ENCODE measurements around the gene APC. TPM values are rescaled to one million over a fixed set of nuclear protein-coding genes. Genes with fewer than 3 reads are reported as not detected.

Gene APC
- total RNA-seq, 2 experiments from 2014 or later: 21.8 to 22.8 TPM

- no peak for TF ChIP-seq CTCF (IDR thresholded peaks at IDR 0.05)
- intact Hi-C loops (cut with DNase I, micrococcal nuclease): no loop called here
- Mint-ChIP-seq H3K36me3 (ENCODE audit: low read depth) (peaks cover 72% of the 10 kb centered on the region), H3K27ac (no peak overlapping the region), H3K4me3 (no peak overlapping the region), H3K4me1 (ENCODE audit: low read depth) (no peaks in the 10 kb centered on the region), H3K27me3 (no peaks in the 10 kb centered on the region), H3K9me3 (no peaks in the 10 kb centered on the region)
- DNase-seq: no peak
- Histone ChIP-seq H3K4me3 (ENCODE audit: low read length) (no peak overlapping the region), H3K9me3 (ENCODE audit: control insufficient read depth in 1 of 2, insufficient read depth in 1 of 2, low read length in 2 of 2) (no peaks in the 10 kb centered on the region), H3K27me3 (ENCODE audit: control insufficient read depth in 1 of 2, insufficient read depth in 2 of 2, low read length in 2 of 2) (no peaks in the 10 kb centered on the region), H3K4me1 (ENCODE audit: insufficient read depth, low read length) (no peaks in the 10 kb centered on the region), H3K36me3 (ENCODE audit: insufficient read depth, low read length) (peaks cover 28% of the 10 kb centered on the region), H3K27ac (ENCODE audit: low read depth in 1 of 2, low read length in 2 of 2) (no peak overlapping the region)
- ChIA-PET CTCF (no interaction called here), POLR2A (no interaction called here)
- ATAC-seq (ENCODE audit: poor library complexity): no peak
These were observed 38.7 kb downstream of the APC start for GRCh38 chr5:112776301-112776856.

DNA sequence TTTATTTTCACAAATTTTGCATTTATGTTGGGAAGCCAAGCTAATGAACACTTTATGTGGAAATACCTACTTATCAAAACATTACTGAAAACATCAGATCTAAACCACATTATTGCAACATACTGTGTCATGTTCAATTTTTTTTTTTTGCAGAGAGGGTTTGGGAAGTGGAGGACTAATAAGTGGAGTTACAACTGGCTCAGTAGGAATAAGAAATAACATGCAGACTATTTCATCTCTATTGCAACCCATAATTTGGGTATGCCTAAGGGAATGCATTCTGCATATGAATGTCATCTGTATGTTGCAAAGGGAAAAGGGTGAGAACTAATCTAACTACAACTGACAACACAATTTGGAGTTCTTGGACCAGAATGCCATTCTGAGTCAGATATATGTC is 41.8 kb downstream of the APC start:
- no peak overlapping the region for H3K27ac Mint-ChIP-seq

GRCh38 chr5:112784726-112785125 is 47.0 kb downstream of the APC start:
- no peak overlapping the region for H3K27ac Mint-ChIP-seq
- POLR2A ChIA-PET: no interaction called here
- no peaks in the 10 kb centered on the region for H3K27me3 Mint-ChIP-seq
- CTCF ChIA-PET: no interaction called here
- Histone ChIP-seq H3K9me3 (ENCODE audit: control insufficient read depth in 1 of 2, insufficient read depth in 1 of 2, low read length in 2 of 2) (no peaks in the 10 kb centered on the region), H3K4me3 (ENCODE audit: low read length) (no peak overlapping the region), H3K4me1 (ENCODE audit: insufficient read depth, low read length) (no peaks in the 10 kb centered on the region), H3K27me3 (ENCODE audit: control insufficient read depth in 1 of 2, insufficient read depth in 2 of 2, low read length in 2 of 2) (no peaks in the 10 kb centered on the region), H3K36me3 (ENCODE audit: insufficient read depth, low read length) (peaks cover 19% of the 10 kb centered on the region), H3K27ac (ENCODE audit: low read depth in 1 of 2, low read length in 2 of 2) (no peak overlapping the region)
- TF ChIP-seq CTCF (IDR thresholded peaks at IDR 0.05): no peak
- no peak overlapping the region for H3K4me3 Mint-ChIP-seq
- ATAC-seq (ENCODE audit: poor library complexity) (no peak), DNase-seq (no peak)
- intact Hi-C loops (cut with DNase I, micrococcal nuclease): no loop called here
- H3K9me3 Mint-ChIP-seq: no peaks in the 10 kb centered on the region
- peaks cover 68% of the 10 kb centered on the region for H3K36me3 Mint-ChIP-seq (ENCODE audit: low read depth)
- H3K4me1 Mint-ChIP-seq (ENCODE audit: low read depth): no peaks in the 10 kb centered on the region

More for the DNA sequence above, 41.8 kb downstream of the APC start:
- no peaks in the 10 kb centered on the region for H3K27me3 Mint-ChIP-seq
- Histone ChIP-seq H3K9me3 (ENCODE audit: control insufficient read depth in 1 of 2, insufficient read depth in 1 of 2, low read length in 2 of 2) (no peaks in the 10 kb centered on the region), H3K27me3 (ENCODE audit: control insufficient read depth in 1 of 2, insufficient read depth in 2 of 2, low read length in 2 of 2) (no peaks in the 10 kb centered on the region), H3K36me3 (ENCODE audit: insufficient read depth, low read length) (peaks cover 25% of the 10 kb centered on the region), H3K4me1 (ENCODE audit: insufficient read depth, low read length) (no peaks in the 10 kb centered on the region), H3K27ac (ENCODE audit: low read depth in 1 of 2, low read length in 2 of 2) (no peak overlapping the region), H3K4me3 (ENCODE audit: low read length) (no peak overlapping the region)
- TF ChIP-seq CTCF (IDR thresholded peaks at IDR 0.05): no peak
- no peaks in the 10 kb centered on the region for H3K4me1 Mint-ChIP-seq (ENCODE audit: low read depth)
- DNase-seq (no peak), ATAC-seq (ENCODE audit: poor library complexity) (no peak)
- H3K4me3 Mint-ChIP-seq: no peak overlapping the region
- no peaks in the 10 kb centered on the region for H3K9me3 Mint-ChIP-seq
- intact Hi-C loops (cut with DNase I, micrococcal nuclease): no loop called here
- H3K36me3 Mint-ChIP-seq (ENCODE audit: low read depth): peaks cover 79% of the 10 kb centered on the region
- ChIA-PET CTCF (no interaction called here), POLR2A (no interaction called here)

All from CD4-positive, alpha-beta T cell (primary cell).